B cell (primary cell): ENCODE results near the gene ARHGEF19. TPM values are rescaled to one million over a fixed set of nuclear protein-coding genes. Genes with fewer than 3 reads are reported as not detected.

Experiments used
- ATAC-seq: fragments of 200-7000 bp; cut with Tn5 transposase; one replicate; pipeline ENCODE4 v1.10.0; 2021; ENCODE audit warnings: low read depth, mild to moderate bottlenecking, moderate number of reproducible peaks, moderate library complexity
- CTCF ChIA-PET: fragments of 350-600 bp; sonication (Branson Sonifier 250); formaldehyde crosslinking; loops from one replicate; lab custom pipeline; 2021; ENCODE audit warnings: antibody characterized with exemption, inconsistent platforms; lab: Charles Lee
- POLR2A ChIA-PET: fragments of 350-600 bp; sonication (Branson Sonifier 250); formaldehyde crosslinking; loops from one replicate; lab custom pipeline; 2021; ENCODE audit warnings: antibody characterized with exemption; lab: Charles Lee
- DNase-seq: peaks from one replicate; pipeline ENCODE4 v3.0.0; 2013
- H2AFZ ChIP-seq: 2 replicates; pipeline ENCODE4 v1.6.1; 2012; ENCODE audit warnings: mild to moderate bottlenecking, low read depth, low read length; ENCODE audit not compliant: insufficient read depth, poor library complexity, severe bottlenecking
- H3K27ac ChIP-seq, 2 donors: 1 replicate in 1 of 2; 2 replicates in 1 of 2; pipeline ENCODE4 v1.5.1; 2012 to 2013; ENCODE audit warnings: low read length in 2 of 2, mild to moderate bottlenecking in 2 of 2, moderate library complexity in 1 of 2
- H3K27me3 ChIP-seq, 4 experiments: fragments of 200-600 bp in 1 of 4; sonication (generic) in 1 of 4; replicated peaks in 1 of 4; 1 replicate in 2 of 4; 2 replicates in 2 of 4; pipeline versions ENCODE4 v1.6.1 to v1.7.0; 2013 to 2016; ENCODE audit warnings: low read length in 3 of 4, mild to moderate bottlenecking in 2 of 4, mixed read lengths in 1 of 4, moderate library complexity in 1 of 4; ENCODE audit not compliant: insufficient read depth in 4 of 4, control insufficient read depth in 3 of 4; ENCODE audit errors: control extremely low read depth in 1 of 4
- H3K36me3 ChIP-seq, 2 experiments: replicated peaks in 1 of 2; 1 replicate in 1 of 2; 2 replicates in 1 of 2; pipeline versions ENCODE4 v1.6.1 to v1.7.1; 2013; ENCODE audit warnings: low read length in 1 of 2; ENCODE audit not compliant: insufficient read depth in 2 of 2, control insufficient read depth in 1 of 2; ENCODE audit errors: control extremely low read depth in 1 of 2, extremely low read depth in 1 of 2
- H3K4me1 ChIP-seq, 2 donors: fragments of 200-600 bp in 1 of 2; sonication (generic) in 1 of 2; 1 replicate in 1 of 2; 2 replicates in 1 of 2; pipeline versions ENCODE4 v1.5.1 to v1.6.1; 2013 to 2017; ENCODE audit warnings: low read length in 2 of 2; ENCODE audit not compliant: control insufficient read depth in 2 of 2, insufficient read depth in 2 of 2
- H3K4me2 ChIP-seq: replicated peaks from 2 replicates; pipeline ENCODE3; 2012; ENCODE audit warnings: mild to moderate bottlenecking, low read depth, low read length; ENCODE audit not compliant: poor library complexity, severe bottlenecking
- H3K4me3 ChIP-seq, 5 experiments: fragments of 200-600 bp in 1 of 5; sonication (generic) in 1 of 5; 1 replicate in 3 of 5; 2 replicates in 2 of 5; pipeline versions ENCODE4 v1.5.1 to v1.7.0; 2011 to 2016; ENCODE audit warnings: low read length in 4 of 5, mild to moderate bottlenecking in 4 of 5, low read depth in 2 of 5, control low read depth in 1 of 5, moderate library complexity in 1 of 5; ENCODE audit not compliant: insufficient read depth in 1 of 5; ENCODE audit errors: control extremely low read depth in 1 of 5, extremely low read depth in 1 of 5
- H3K79me2 ChIP-seq: fragments of 200-600 bp; sonication (generic); one replicate; pipeline ENCODE4 v1.6.0; 2016; ENCODE audit warnings: low read length; ENCODE audit not compliant: control insufficient read depth, insufficient read depth
- H3K9ac ChIP-seq: fragments of 200-600 bp; sonication (generic); 2 replicates; pipeline ENCODE4 v1.6.1; 2017; ENCODE audit warnings: mild to moderate bottlenecking, low read length, moderate library complexity
- H3K9me3 ChIP-seq, 3 donors: one replicate each; pipeline versions ENCODE4 v1.6.1 to v1.7.1; 2013; ENCODE audit warnings: low read length in 2 of 3; ENCODE audit not compliant: control insufficient read depth in 2 of 3, insufficient read depth in 1 of 3; ENCODE audit errors: control extremely low read depth in 1 of 3
- H4K20me1 ChIP-seq: 2 replicates; pipeline ENCODE4 v1.6.0; 2012; ENCODE audit warnings: mild to moderate bottlenecking, low read length; ENCODE audit not compliant: insufficient read depth, control insufficient read depth, poor library complexity, severe bottlenecking
- H3K27ac Mint-ChIP-seq: one replicate; pipeline ENCODE4 v1.8.0; 2021; ENCODE audit warnings: mixed read lengths
- H3K27me3 Mint-ChIP-seq: one replicate; pipeline ENCODE4 v1.8.0; 2021; ENCODE audit warnings: mixed read lengths
- H3K4me1 Mint-ChIP-seq: one replicate; pipeline ENCODE4 v1.8.0; 2021; ENCODE audit warnings: mixed read lengths
- H3K4me3 Mint-ChIP-seq: one replicate; pipeline ENCODE4 v1.8.0; 2021; ENCODE audit warnings: mixed read lengths
- H3K9me3 Mint-ChIP-seq: one replicate; pipeline ENCODE4 v1.8.0; 2022; ENCODE audit warnings: mixed read lengths; ENCODE audit not compliant: insufficient read depth
- CTCF ChIP-seq: fragments of 200-600 bp; IDR thresholded peaks from one replicate; pipeline ENCODE4 v1.8.0; 2022; ENCODE audit warnings: antibody characterized with exemption, mild to moderate bottlenecking
- EZH2 ChIP-seq: IDR thresholded peaks from 2 replicates; pipeline ENCODE4 v1.6.1; 2012; ENCODE audit warnings: borderline replicate concordance, low read depth, mild to moderate bottlenecking, moderate library complexity, low read length; ENCODE audit not compliant: insufficient read depth, poor library complexity, severe bottlenecking
- WGBS: methylation state at CpG from one replicate; pipeline ENCODE4 v1.1.5; 2013; ENCODE audit warnings: missing lambda C conversion rate; ENCODE audit not compliant: insufficient coverage; 5-methylcytosine and 5-hydroxymethylcytosine counted together
- intact Hi-C: fragments of 100-400 bp; cut with micrococcal nuclease; formaldehyde crosslinking; loops from one replicate; pipeline ENCODE4 v1.10.0; 2022
- polyA plus RNA-seq: library from polyadenylated mRNA; depleted of rRNA; stranded (reverse); fragments of >200 nt; gene quantifications from 2 replicates; pipeline ENCODE4 v1.2.3, GENCODE V29; 2012
- total RNA-seq, 2 donors: library from RNA; stranded (reverse); fragments of 120-200 nt in 1 of 2; gene quantifications; 1 replicate in 1 of 2; 2 replicates in 1 of 2; pipeline versions ENCODE4 v1.2.3 to v1.2.4, GENCODE V29; 2013 to 2022

The ARHGEF19 gene
- total and polyA plus RNA-seq, 2 donors (not counting 1 experiment from before 2014, with no cell fraction given) = 13.9 to 20.9 TPM

GRCh38 chr1:16233431-16233830 is 21.0 kb upstream of the ARHGEF19 start:
- H3K4me3 Mint-ChIP-seq = no peak overlapping the region
- ATAC-seq = no peak
- POLR2A ChIA-PET = no interaction called here

More at GRCh38 chr1:16233431-16233830, 21.0 kb upstream of the ARHGEF19 start:
- no peak overlapping the region for H3K4me2 ChIP-seq
- no peak overlapping the region for H2AFZ ChIP-seq
- 98% methylated on average over 8 of the region's 8 CpGs for WGBS
- peaks cover 0 to 13% (median 2%) of the 10 kb centered on the region in 4 experiments for H3K27me3 ChIP-seq
- no peaks in the 10 kb centered on the region for H4K20me1 ChIP-seq
- no peak overlapping the region for H3K27ac Mint-ChIP-seq
- DNase-seq = no peak
- no peaks in the 10 kb centered on the region for H3K9me3 Mint-ChIP-seq
- no peak overlapping the region for H3K4me3 ChIP-seq
- peaks cover 12 to 20% of the 10 kb centered on the region in 2 donors for H3K4me1 ChIP-seq
- H3K27ac ChIP-seq = no peak overlapping the region
- no peaks in the 10 kb centered on the region for H3K9me3 ChIP-seq
- intact Hi-C loops = loop anchor here (10.0 kb wide), 1 partner anchor 709 kb away; the partner anchor contains the start of genes CASP9 and DNAJC16
- peaks cover 0 to 13% of the 10 kb centered on the region in 2 experiments for H3K36me3 ChIP-seq
- peaks cover 5% of the 10 kb centered on the region for H3K27me3 Mint-ChIP-seq
- no peaks in the 10 kb centered on the region for H3K79me2 ChIP-seq
- no peak overlapping the region for H3K9ac ChIP-seq
- CTCF ChIA-PET = interaction anchor here (1.9 kb wide), 1 partner anchor 11 kb away, joined by 8 read pairs; no protein-coding TSS in a partner anchor
- TF ChIP-seq EZH2 = no peak
- no peak for TF ChIP-seq CTCF
- peaks cover 21% of the 10 kb centered on the region for H3K4me1 Mint-ChIP-seq
